IMR-90 (cell line): ENCODE data around the gene GPRC5B. TPM values are rescaled to one million over a fixed set of nuclear protein-coding genes. Genes with fewer than 3 reads are reported as not detected.

Experiments
- ATAC-seq: fragments of 200-7000 bp; cut with Tn5 transposase; 2 replicates; pipeline ENCODE4 v1.9.1; 2020; ENCODE audit warnings: low read depth, mild to moderate bottlenecking, moderate library complexity
- Bru-seq: library from RNA; stranded (reverse); fragments of 400-500 nt; gene quantifications from one replicate; lab custom pipeline; 2021; lab: Mats Ljungman, UMichigan
- BruChase-seq, 2 experiments: library from RNA; stranded (reverse); fragments of 400-500 nt; gene quantifications; one replicate each; lab custom pipeline; 2021; lab: Mats Ljungman, UMichigan
- BruUV-seq: library from RNA; stranded (reverse); fragments of 400-500 nt; replicated peaks from 2 replicates; lab custom pipeline; 2021; lab: Mats Ljungman, UMichigan
- CTCF ChIA-PET: fragments of 300-600 bp; formaldehyde crosslinking; extraction: SDS; loops from one replicate; lab custom pipeline; 2021; ENCODE audit warnings: antibody characterized with exemption; lab: Yijun Ruan, JAX
- POLR2A ChIA-PET: fragments of 300-600 bp; sonication (Branson Sonifier 250); formaldehyde crosslinking; loops from one replicate; lab custom pipeline; 2022; ENCODE audit warnings: antibody characterized with exemption; ENCODE audit not compliant: unreplicated experiment; lab: Charles Lee
- DNase-seq: peaks from one replicate; pipeline ENCODE4 v3.0.0; 2013
- H2AFZ ChIP-seq: replicated peaks from 2 replicates; pipeline ENCODE3; 2013; ENCODE audit warnings: low read length, mild to moderate bottlenecking; ENCODE audit not compliant: poor library complexity
- H2AK5ac ChIP-seq: 2 replicates; pipeline ENCODE4 v1.6.1; 2013; ENCODE audit warnings: low read depth, low read length, inconsistent platforms
- H2AK9ac ChIP-seq: replicated peaks from 2 replicates; pipeline ENCODE3; 2013; ENCODE audit warnings: mild to moderate bottlenecking, low read depth, low read length, moderate library complexity; ENCODE audit not compliant: poor library complexity
- H2BK120ac ChIP-seq: 2 replicates; pipeline ENCODE4 v1.6.1; 2013; ENCODE audit warnings: low read depth, low read length, inconsistent platforms
- H2BK15ac ChIP-seq: 3 replicates; pipeline ENCODE4 v1.6.1; 2013; ENCODE audit warnings: low read depth, low read length, inconsistent platforms
- H2BK20ac ChIP-seq: 2 replicates; pipeline ENCODE4 v1.6.1; 2013; ENCODE audit warnings: low read depth, mild to moderate bottlenecking, inconsistent platforms, low read length, moderate library complexity
- H2BK5ac ChIP-seq: 2 replicates; pipeline ENCODE4 v1.6.1; 2013; ENCODE audit warnings: mild to moderate bottlenecking, low read depth, low read length, inconsistent platforms; ENCODE audit not compliant: poor library complexity, severe bottlenecking
- H3K14ac ChIP-seq: replicated peaks from 2 replicates; pipeline ENCODE4 v1.6.1; 2013; ENCODE audit warnings: low read depth, low read length, inconsistent platforms
- H3K18ac ChIP-seq: 2 replicates; pipeline ENCODE4 v1.6.1; 2013; ENCODE audit warnings: low read depth, low read length, control low read depth
- H3K23ac ChIP-seq: 2 replicates; pipeline ENCODE4 v1.6.1; 2013; ENCODE audit warnings: low read depth, low read length, inconsistent platforms
- H3K27ac ChIP-seq: 2 replicates; pipeline ENCODE4 v1.5.1; 2013; ENCODE audit warnings: mild to moderate bottlenecking, control low read depth, low read length; ENCODE audit not compliant: insufficient read depth
- H3K27me3 ChIP-seq: 2 replicates; pipeline ENCODE4 v1.6.1; 2013; ENCODE audit warnings: low read length; ENCODE audit not compliant: control insufficient read depth, insufficient read depth
- H3K36me3 ChIP-seq: 2 replicates; pipeline ENCODE4 v1.6.1; 2013; ENCODE audit warnings: low read length, mixed read lengths; ENCODE audit not compliant: control insufficient read depth, insufficient read depth
- H3K4ac ChIP-seq: 2 replicates; pipeline ENCODE4 v1.6.1; 2013; ENCODE audit warnings: low read depth, low read length, inconsistent platforms
- H3K4me1 ChIP-seq: 2 replicates; pipeline ENCODE4 v1.6.1; 2013; ENCODE audit warnings: low read length, mixed read lengths; ENCODE audit not compliant: control insufficient read depth, insufficient read depth
- H3K4me2 ChIP-seq: 2 replicates; pipeline ENCODE4 v1.6.1; 2013; ENCODE audit warnings: low read depth, mild to moderate bottlenecking, control low read depth, low read length, moderate library complexity
- H3K4me3 ChIP-seq: 2 replicates; pipeline ENCODE4 v1.5.1; 2013; ENCODE audit warnings: low read depth, mild to moderate bottlenecking, control low read depth, low read length, moderate library complexity; ENCODE audit not compliant: insufficient read depth
- H3K56ac ChIP-seq: 2 replicates; pipeline ENCODE4 v1.6.1; 2013; ENCODE audit warnings: low read length, inconsistent platforms; ENCODE audit not compliant: insufficient read depth; ENCODE audit errors: extremely low read depth
- H3K79me1 ChIP-seq, 2 experiments: 2 replicates each; pipeline ENCODE4 v1.6.1; 2013; ENCODE audit warnings: low read length in 2 of 2, inconsistent platforms in 1 of 2, low read depth in 1 of 2
- H3K9ac ChIP-seq: 2 replicates; pipeline ENCODE4 v1.6.1; 2013; ENCODE audit warnings: low read depth, low read length, control low read depth
- H3K9me1 ChIP-seq: 2 replicates; pipeline ENCODE4 v1.6.1; 2013; ENCODE audit warnings: low read length, inconsistent platforms; ENCODE audit not compliant: insufficient read depth
- H3K9me3 ChIP-seq: 2 replicates; pipeline ENCODE4 v1.6.1; 2013; ENCODE audit warnings: low read length; ENCODE audit not compliant: control insufficient read depth, insufficient read depth
- H4K20me1 ChIP-seq: 2 replicates; pipeline ENCODE4 v1.6.1; 2013; ENCODE audit warnings: low read length, inconsistent platforms; ENCODE audit not compliant: insufficient read depth
- H4K5ac ChIP-seq: 2 replicates; pipeline ENCODE4 v1.6.1; 2013; ENCODE audit warnings: mild to moderate bottlenecking, low read depth, low read length, control low read depth
- H4K8ac ChIP-seq, 2 experiments: 2 replicates each; pipeline ENCODE4 v1.6.1; 2013; ENCODE audit warnings: low read depth in 2 of 2, low read length in 2 of 2, control low read depth in 1 of 2, inconsistent platforms in 1 of 2
- H4K91ac ChIP-seq: 2 replicates; pipeline ENCODE4 v1.6.1; 2013; ENCODE audit warnings: low read depth, low read length, inconsistent platforms; ENCODE audit not compliant: insufficient read depth
- BHLHE40 ChIP-seq: fragments of 150-350 bp; IDR thresholded peaks from 2 replicates; pipeline ENCODE4 v1.6.1; 2016; ENCODE audit warnings: mild to moderate bottlenecking, low read depth, low read length
- CTCF ChIP-seq: conservative IDR thresholded peaks from 2 replicates; pipeline ENCODE4 v1.5.1; 2012; ENCODE audit warnings: mild to moderate bottlenecking, low read depth, low read length, improper control_type of control experiment
- ELK1 ChIP-seq: fragments of 150-350 bp; IDR thresholded peaks from 2 replicates; pipeline ENCODE4 v1.6.1; 2016; ENCODE audit warnings: low read depth, mild to moderate bottlenecking, low read length, moderate library complexity, borderline replicate concordance
- FOS ChIP-seq: fragments of 150-350 bp; IDR thresholded peaks from 2 replicates; pipeline ENCODE4 v1.6.1; 2016; ENCODE audit warnings: low read depth, low read length
- MAFK ChIP-seq: IDR thresholded peaks from 2 replicates; pipeline ENCODE4 v1.6.1; 2012; ENCODE audit warnings: low read depth, low read length, improper control_type of control experiment
- NFE2L2 ChIP-seq: fragments of 150-350 bp; IDR thresholded peaks from 2 replicates; pipeline ENCODE4 v1.6.1; 2016; ENCODE audit warnings: low read depth, mild to moderate bottlenecking, low read length
- RAD21 ChIP-seq: IDR thresholded peaks from 2 replicates; pipeline ENCODE4 v1.6.1; 2012; ENCODE audit warnings: low read length, improper control_type of control experiment
- RFX5 ChIP-seq: IDR thresholded peaks from 2 replicates; pipeline ENCODE4 v1.8.0; 2012; ENCODE audit warnings: low read depth, mild to moderate bottlenecking, low read length, moderate library complexity
- USF2 ChIP-seq: fragments of 150-350 bp; IDR thresholded peaks from 2 replicates; pipeline ENCODE4 v1.6.1; 2017; ENCODE audit warnings: mild to moderate bottlenecking, antibody characterized with exemption, low read length, low read depth
- WGBS, 2 experiments: methylation state at CpG; one replicate each; pipeline versions ENCODE4 v1.1.5 to v1.1.7; 2013; ENCODE audit warnings: missing lambda C conversion rate in 2 of 2; ENCODE audit not compliant: insufficient read length in 1 of 2; ENCODE audit errors: extremely low coverage in 2 of 2; 5-methylcytosine and 5-hydroxymethylcytosine counted together
- dilution Hi-C: fragments of 300-500 bp; cut with HindIII; formaldehyde crosslinking; loops from one replicate; pipeline ENCODE4 v1.14.3; 2018; ENCODE audit warnings: low sequenced_read_pairs; ENCODE audit not compliant: unreplicated experiment
- in situ Hi-C: fragments of 300-500 bp; cut with MboI; formaldehyde crosslinking; loops from 3 replicates; pipeline ENCODE4 v1.14.3; 2019; ENCODE audit warnings: low sequenced_read_pairs, inconsistent platforms, mixed read lengths
- intact Hi-C: fragments of 100-400 bp; cut with micrococcal nuclease; formaldehyde crosslinking; loops from 2 replicates; pipeline ENCODE4 v1.10.0; 2022
- long read RNA-seq: library from polyadenylated mRNA; unstranded; transcript quantifications from one replicate; pipeline ENCODE4 v2.0.0, GENCODE V29; 2021; ENCODE audit not compliant: unreplicated experiment
- polyA plus RNA-seq, 3 experiments: library from polyadenylated mRNA; depleted of rRNA; stranded (reverse); fragments of >200 nt; gene quantifications; 2 replicates each; pipeline ENCODE4 v1.2.3, GENCODE V29; 2012; ENCODE audit warnings: low replicate concordance in 1 of 3
- total RNA-seq: library from RNA; depleted of rRNA; stranded (reverse); fragments of >200 nt; gene quantifications from 2 replicates; pipeline ENCODE4 v1.2.3, GENCODE V29; 2012; rRNA removed

Gene GPRC5B
- total RNA-seq (2.2 and 2.5 TPM in 2 replicates), polyA plus RNA-seq (2012; rRNA removed) (6.8 and 8.5 TPM in 2 replicates), Bru-seq, nascent RNA (percentile 39 among the genes with signal in this experiment), BruChase-seq, experiment 1, labeled RNA remaining after a 6-hour chase (percentile 49 among the genes with signal in this experiment), BruChase-seq, experiment 2, labeled RNA remaining after a 2-hour chase (percentile 44 among the genes with signal in this experiment)
- polyA plus RNA-seq (2012; cell fraction: cytosol; rRNA removed) = 3.7 and 19.8 TPM in 2 replicates
- polyA plus RNA-seq (2012; cell fraction: nucleus; rRNA removed; ENCODE audit: low replicate concordance) = 7.0 and 7.6 TPM in 2 replicates
- long read RNA-seq, full-length matches to known transcripts = 10 of 15 reads
- long read RNA-seq, partial matches to known transcripts = 2 of 15 reads
- long read RNA-seq, other reads (novel, unspliced or antisense) = 3 of 15 reads

GRCh38 chr16:19884611-19885450 lies at the start of gene GPRC5B:
GPRC5B (minus strand) TSS chr16:19884848; CDS start chr16:19872845, 12,003 bp downstream.
- peak; percentile 25 for DNase-seq
- no peaks in the 10 kb centered on the region for H3K36me3 ChIP-seq
- peak within 1 kb of the TSS; percentile 85 for H3K4me3 ChIP-seq
- H4K8ac ChIP-seq = peak within 1 kb of the TSS in 1 of 2 experiments; percentile 14; a peak in 1 of 4 replicates
- peaks cover 5% of the 10 kb centered on the region; the same call in 1 of the 2 replicates for H3K4me1 ChIP-seq
- peak within 1 kb of the TSS; percentile 29 for H3K4ac ChIP-seq
- peak within 1 kb of the TSS; percentile 95 for H2AFZ ChIP-seq
- H3K79me1 ChIP-seq = peaks cover 0 to 8% of the 10 kb centered on the region in 2 experiments; a peak in 1 of 4 replicates
- H3K23ac ChIP-seq = peak within 1 kb of the TSS; percentile 71; the same call in 1 of the 2 replicates
- H4K91ac ChIP-seq = no peak within 1 kb of the TSS
- CTCF ChIA-PET = interaction anchor here (0.5 to 1.5 kb wide), 4 partner anchors 12 to 309 kb away, joined by 3 to 5 read pairs (median 4); no protein-coding TSS in a partner anchor
- H4K5ac ChIP-seq = no peak within 1 kb of the TSS
- H2BK15ac ChIP-seq = peak within 1 kb of the TSS; percentile 27; the same call in 1 of the 3 replicates
- no peaks in the 10 kb centered on the region for H3K9me3 ChIP-seq
- H3K14ac ChIP-seq = 0 out of 2 replicates have a peak within 1 kb of the TSS, but pooled peaks have one; percentile 27
- H3K27me3 ChIP-seq = peaks cover 11% of the 10 kb centered on the region
- WGBS, 2 experiments = 20% methylated on average over 1 of the region's 85 CpGs; no CpG with 5 or more reads in 1 of the 2 experiments
- peak within 1 kb of the TSS; percentile 86 for H2AK9ac ChIP-seq
- no peaks in the 10 kb centered on the region for H3K9me1 ChIP-seq
- POLR2A ChIA-PET = no interaction called here
- peaks cover 4% of the 10 kb centered on the region; the same call in 1 of the 2 replicates for H4K20me1 ChIP-seq
- H3K4me2 ChIP-seq = peak within 1 kb of the TSS; percentile 94
- peak; percentile 84 for ATAC-seq
- no peak within 1 kb of the TSS for H2BK5ac ChIP-seq
- H3K27ac ChIP-seq = no peak within 1 kb of the TSS; the same call in 1 of the 2 replicates
- in situ Hi-C loops (loop anchor here (5.0 to 25.0 kb wide), 3 partner anchors 168 to 773 kb away; partner anchors contain the start of genes IQCK, ITPRIPL2 and KNOP1), dilution Hi-C loops (loop anchor here (25.0 kb wide), 1 partner anchor 273 kb away; no protein-coding TSS in a partner anchor), intact Hi-C loops (loop anchor here (5.0 kb wide), 2 partner anchors 183 to 228 kb away; no protein-coding TSS in a partner anchor)
- BruUV-seq = no TSS peak
- no peak within 1 kb of the TSS for H3K56ac ChIP-seq
- no peak within 1 kb of the TSS; the same call in 1 of the 2 replicates for H3K18ac ChIP-seq
- H3K9ac ChIP-seq = peak within 1 kb of the TSS; percentile 70
- H2BK20ac ChIP-seq = no peak within 1 kb of the TSS
- 0 out of 2 replicates have a peak within 1 kb of the TSS, but pooled peaks have one; percentile 2 for H2AK5ac ChIP-seq
- peak within 1 kb of the TSS; percentile 36; the same call in 1 of the 2 replicates for H2BK120ac ChIP-seq
- TF ChIP-seq BHLHE40 (no peak), FOS (no peak), USF2 (no peak), MAFK (no peak), RAD21 (no peak; the same call in 1 of the 2 replicates), CTCF (peak; percentile 40), NFE2L2 (no peak), RFX5 (no peak), ELK1 (no peak)
